NCI-H69 (cell line): Measurements from ENCODE around the gene ASAH2B.

ENCODE experiments used
- DNase-seq: peaks from one replicate; lab custom pipeline; 2025; lab: John Stamatoyannopoulos, UW

The ASAH2B gene

DNA sequence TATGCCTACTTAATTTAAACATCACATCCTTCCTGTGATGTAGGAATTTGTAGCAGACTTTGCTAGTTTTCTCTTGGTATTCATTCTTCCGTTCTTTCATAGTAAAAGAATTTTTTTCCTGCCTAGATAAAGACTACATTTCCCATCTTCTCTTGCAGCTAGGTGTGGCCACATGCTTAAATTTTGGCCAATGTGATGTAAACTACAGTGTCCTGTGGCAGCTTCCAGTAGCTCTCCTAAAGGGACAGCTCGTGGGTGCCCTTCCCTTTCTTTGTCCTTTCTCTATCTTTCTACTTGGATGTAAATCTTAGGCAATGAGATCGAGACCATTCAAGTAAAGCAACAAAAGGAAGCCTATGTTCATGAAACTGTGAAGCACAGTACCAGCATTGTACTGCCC is 58.6 kb downstream of the ASAH2B start:
- no peak for DNase-seq

DNA sequence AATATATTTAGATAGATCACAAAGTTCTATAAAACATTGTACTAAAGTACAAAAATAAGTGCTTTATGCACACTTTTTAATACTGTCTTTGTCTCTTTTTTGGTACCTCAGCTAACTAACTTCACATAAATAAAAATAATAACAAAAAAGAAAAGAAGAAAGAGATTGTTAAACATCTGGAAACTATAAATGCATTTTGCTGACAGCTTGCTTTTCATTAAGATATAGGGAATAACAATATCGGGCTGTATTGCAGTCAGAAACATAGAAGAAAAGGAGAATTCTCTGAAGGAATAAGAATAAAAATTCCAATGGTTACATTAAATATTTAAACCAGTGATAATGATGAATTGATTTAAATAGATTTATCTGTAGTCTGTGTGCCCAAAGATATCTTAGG is 59.9 kb downstream of the ASAH2B start:
- no peak for DNase-seq

DNA sequence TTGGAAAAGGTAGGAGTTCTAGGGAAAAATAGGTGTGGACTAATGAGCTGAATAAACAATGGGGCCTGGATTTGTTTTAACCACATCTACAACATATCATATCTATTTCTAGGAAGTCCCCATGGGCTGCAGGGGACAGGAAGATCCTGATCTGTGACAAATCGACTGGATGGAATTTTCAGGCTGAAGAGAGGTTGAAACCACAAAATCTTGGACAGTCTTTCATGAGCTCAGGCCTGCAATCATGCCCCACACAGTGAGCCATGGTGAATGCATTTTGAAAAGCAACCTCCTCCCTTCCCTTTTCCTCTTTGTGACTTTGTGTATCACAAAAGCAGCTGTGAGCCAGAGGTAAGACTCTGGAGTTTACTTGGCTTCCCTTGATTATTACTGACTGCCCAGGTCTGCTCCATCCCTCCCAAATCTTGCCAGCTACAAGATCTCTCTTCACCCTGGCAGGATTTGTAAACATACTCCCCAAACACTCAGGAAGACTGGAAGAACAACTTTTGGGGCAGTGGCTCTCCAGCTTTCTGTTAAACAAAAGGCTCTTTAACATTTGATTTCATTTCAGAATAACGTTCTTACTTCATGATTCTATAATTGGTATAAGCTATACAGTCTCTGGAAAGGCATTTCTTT is 66.4 kb downstream of the ASAH2B start:
- no peak for DNase-seq

DNA sequence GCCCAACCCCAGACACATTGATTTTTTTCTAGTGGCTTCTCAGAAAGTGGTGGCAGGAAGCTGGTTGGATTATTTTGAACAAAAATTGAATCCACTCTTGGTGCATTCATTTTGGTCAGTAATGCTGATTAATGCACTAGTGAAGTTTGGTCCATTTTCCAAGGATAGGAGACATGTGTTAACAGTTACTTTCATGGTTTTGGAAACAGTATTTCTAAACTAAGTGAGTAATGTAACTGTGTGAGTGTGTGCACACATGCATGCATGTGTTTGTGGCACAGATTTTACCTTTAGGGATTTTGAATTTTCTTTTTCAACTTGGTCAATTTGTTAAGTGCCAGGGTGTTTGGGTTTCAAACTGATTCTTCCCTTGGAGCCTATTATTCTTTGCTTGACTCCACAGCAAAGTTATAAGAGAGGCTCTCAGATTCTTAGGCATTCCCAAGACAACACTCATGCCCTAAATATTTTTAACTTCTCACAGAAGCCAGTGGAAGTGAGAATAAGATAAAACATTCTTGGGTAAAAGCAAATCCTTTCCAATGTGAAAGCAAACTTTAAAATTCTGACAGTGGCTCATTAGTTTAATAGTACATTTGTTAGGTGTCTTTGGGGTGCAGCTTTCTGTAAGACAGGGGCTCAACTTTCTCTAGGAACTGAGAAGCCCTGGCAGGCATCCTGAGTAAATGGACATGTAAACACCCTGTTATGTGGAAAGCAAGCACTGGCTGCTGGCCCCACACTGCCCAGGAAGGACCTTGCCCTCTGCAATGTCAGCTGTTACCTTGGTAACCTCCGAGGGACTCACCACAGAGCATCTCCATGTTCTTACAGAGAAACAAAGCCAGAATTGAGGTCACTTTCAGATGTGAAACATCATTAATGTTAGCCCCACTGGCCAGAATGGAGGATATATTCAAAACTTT is 68.4 kb downstream of the ASAH2B start:
- no peak for DNase-seq
